HCT116 (cell line): ENCODE data around the gene COX6B2. TPM values are rescaled to one million over a fixed set of nuclear protein-coding genes. Genes with fewer than 3 reads are reported as not detected.
A peak's percentile ranks its signal among the peaks of the same experiment; 100 is the strongest.

ENCODE experiments used
- ATAC-seq: fragments of 200-7000 bp; cut with Tn5 transposase; 2 replicates; pipeline ENCODE4 v1.9.1; 2020; ENCODE audit warnings: mild to moderate bottlenecking, moderate library complexity
- Bru-seq: library from RNA; stranded (reverse); fragments of 400-500 nt; gene quantifications from one replicate; lab custom pipeline; 2021; lab: Mats Ljungman, UMichigan
- BruChase-seq, 2 experiments: library from RNA; stranded (reverse); fragments of 400-500 nt; gene quantifications; one replicate each; lab custom pipeline; 2021; lab: Mats Ljungman, UMichigan
- BruUV-seq: library from RNA; stranded (reverse); fragments of 400-500 nt; replicated peaks from 2 replicates; lab custom pipeline; 2021; lab: Mats Ljungman, UMichigan
- CTCF ChIA-PET: fragments of 300-600 bp; sonication (Branson Sonifier 250); formaldehyde crosslinking; loops from one replicate; lab custom pipeline; 2021; ENCODE audit warnings: antibody characterized with exemption; lab: Charles Lee
- POLR2A ChIA-PET: fragments of 300-600, 350-600 bp; sonication (Branson Sonifier 250); formaldehyde crosslinking; loops from one replicate; lab custom pipeline; 2021; ENCODE audit warnings: antibody characterized with exemption; lab: Charles Lee
- RAD21 ChIA-PET, 2 experiments: fragments of 300-600 bp; sonication (Branson Sonifier 250); formaldehyde crosslinking; loops; one replicate each; lab custom pipeline; 2023; ENCODE audit warnings: low total read pairs in 2 of 2; ENCODE audit not compliant: uncharacterized antibody in 2 of 2, unreplicated experiment in 2 of 2, low non-redundant PET in 1 of 2; lab: Charles Lee
- DNase-seq: peaks from one replicate; pipeline ENCODE4 v3.0.0-alpha.2; 2010; ENCODE audit warnings: low read depth, low spot score
- H2AFZ ChIP-seq: fragments of 200-600 bp; shearing (Covaris generic), sonication (generic); 2 replicates; pipeline ENCODE4 v1.6.1; 2017; ENCODE audit warnings: low read depth, mixed run types, mixed read lengths, antibody characterized with exemption, low read length; ENCODE audit not compliant: poor library complexity, severe bottlenecking
- H3K27ac ChIP-seq: 2 replicates; pipeline ENCODE4 v1.5.1; 2012; ENCODE audit warnings: low read depth, low read length
- H3K27me3 ChIP-seq: fragments of 200-600 bp; sonication (generic); 2 replicates; pipeline ENCODE4 v1.6.1; 2016; ENCODE audit warnings: mixed run types, low read length, mixed read lengths; ENCODE audit not compliant: insufficient read depth
- H3K36me3 ChIP-seq, 2 experiments: fragments of 200-500 bp in 1 of 2; fragments of 200-600 bp in 1 of 2; sonication (Bioruptor generic) in 1 of 2; sonication (generic) in 1 of 2; 2 replicates each; pipeline versions ENCODE4 v1.5.1 to v1.6.1; 2014 to 2016; ENCODE audit warnings: low read length in 2 of 2, inconsistent platforms in 1 of 2, mixed read lengths in 1 of 2, mixed run types in 1 of 2; ENCODE audit not compliant: insufficient read depth in 2 of 2, control insufficient read depth in 1 of 2
- H3K4me1 ChIP-seq, 2 experiments: fragments of 200-600 bp in 1 of 2; sonication (generic) in 1 of 2; 2 replicates each; pipeline versions ENCODE4 v1.5.1 to v1.6.1; 2012 to 2017; ENCODE audit warnings: low read length in 2 of 2, inconsistent platforms in 1 of 2, mild to moderate bottlenecking in 1 of 2, mixed read lengths in 1 of 2, mixed run types in 1 of 2, moderate library complexity in 1 of 2; ENCODE audit not compliant: insufficient read depth in 2 of 2, control insufficient read depth in 1 of 2
- H3K4me2 ChIP-seq: fragments of 200-600 bp; sonication (generic); 2 replicates; pipeline ENCODE4 v1.6.1; 2017; ENCODE audit warnings: mixed run types, low read length, mixed read lengths
- H3K4me3 ChIP-seq, 2 experiments: fragments of 200-600 bp in 1 of 2; sonication (generic) in 1 of 2; replicated peaks in 1 of 2; 2 replicates each; pipeline ENCODE4 v1.5.1; 2011 to 2016; ENCODE audit warnings: low read length in 2 of 2, control low read depth in 1 of 2, low read depth in 1 of 2, mild to moderate bottlenecking in 1 of 2, mixed read lengths in 1 of 2, mixed run types in 1 of 2
- H3K79me2 ChIP-seq: fragments of 200-600 bp; sonication (generic); 2 replicates; pipeline ENCODE4 v1.6.1; 2017; ENCODE audit warnings: mild to moderate bottlenecking, mixed run types, low read length, moderate library complexity, mixed read lengths; ENCODE audit not compliant: insufficient read depth
- H3K9ac ChIP-seq: fragments of 200-600 bp; sonication (generic); 2 replicates; pipeline ENCODE4 v1.6.1; 2016; ENCODE audit warnings: low read length, mixed read lengths
- H3K9me2 ChIP-seq: fragments of 200-600 bp; sonication (generic), shearing (Covaris generic); 2 replicates; pipeline ENCODE4 v1.6.1; 2017; ENCODE audit warnings: mixed run types, mild to moderate bottlenecking, moderate library complexity; ENCODE audit not compliant: insufficient read depth
- H3K9me3 ChIP-seq, 2 experiments: fragments of 200-500 bp in 1 of 2; fragments of 200-600 bp in 1 of 2; sonication (Bioruptor generic) in 1 of 2; sonication (generic) in 1 of 2; 2 replicates each; pipeline ENCODE4 v1.6.1; 2014 to 2017; ENCODE audit warnings: low read length in 2 of 2, mixed read lengths in 2 of 2, inconsistent platforms in 1 of 2, low read depth in 1 of 2, mild to moderate bottlenecking in 1 of 2, mixed run types in 1 of 2, moderate library complexity in 1 of 2; ENCODE audit not compliant: control insufficient read depth in 1 of 2, insufficient read depth in 1 of 2
- H4K20me1 ChIP-seq: fragments of 200-600 bp; sonication (generic), shearing (Covaris generic); 2 replicates; pipeline ENCODE4 v1.6.1; 2017; ENCODE audit warnings: mixed run types, mild to moderate bottlenecking, moderate library complexity; ENCODE audit not compliant: insufficient read depth
- CBX3 ChIP-seq: IDR thresholded peaks from 2 replicates; pipeline ENCODE4 v1.6.1; 2012; ENCODE audit warnings: low read depth
- CEBPB ChIP-seq: IDR thresholded peaks from 2 replicates; pipeline ENCODE4 v1.6.1; 2012; ENCODE audit warnings: low read depth
- CTCF ChIP-seq, 3 experiments: fragments of 200-600 bp in 1 of 3; sonication (generic) in 1 of 3; IDR thresholded peaks in 2 of 3; conservative IDR thresholded peaks in 1 of 3; 2 replicates each; pipeline ENCODE4 v1.5.1; 2012 to 2017; ENCODE audit warnings: low read depth in 2 of 3, low read length in 2 of 3, antibody characterized with exemption in 1 of 3, borderline replicate concordance in 1 of 3, control low read depth in 1 of 3, mild to moderate bottlenecking in 1 of 3, mixed read lengths in 1 of 3, mixed run types in 1 of 3, moderate library complexity in 1 of 3; ENCODE audit not compliant: insufficient read depth in 1 of 3
- ELF1 ChIP-seq: IDR thresholded peaks from 2 replicates; pipeline ENCODE4 v1.6.1; 2012; ENCODE audit warnings: low read depth, borderline replicate concordance
- EZH2 ChIP-seq: fragments of 200-600 bp; sonication (generic); IDR thresholded peaks from 2 replicates; pipeline ENCODE4 v1.6.1; 2017; ENCODE audit warnings: antibody characterized with exemption, mixed run types
- EZH2phosphoT487 ChIP-seq: fragments of 200-600 bp; IDR thresholded peaks from 2 replicates; pipeline ENCODE4 v1.6.1; 2018; ENCODE audit warnings: antibody characterized with exemption, borderline replicate concordance
- FOSL1 ChIP-seq: IDR thresholded peaks from 2 replicates; pipeline ENCODE4 v1.6.1; 2012; ENCODE audit warnings: low read depth
- JUND ChIP-seq: IDR thresholded peaks from 2 replicates; pipeline ENCODE4 v1.6.1; 2012
- MAX ChIP-seq: IDR thresholded peaks from 2 replicates; pipeline ENCODE4 v1.6.1; 2012
- POLR2A ChIP-seq: IDR thresholded peaks from 2 replicates; pipeline ENCODE4 v1.7.0; 2011; ENCODE audit warnings: borderline replicate concordance; ENCODE audit not compliant: insufficient read depth, insufficient read length; ENCODE audit errors: extremely low read depth
- RAD21 ChIP-seq: IDR thresholded peaks from 2 replicates; pipeline ENCODE4 v1.6.1; 2012; ENCODE audit warnings: low read depth, mild to moderate bottlenecking
- SIN3A ChIP-seq: IDR thresholded peaks from 2 replicates; pipeline ENCODE4 v1.6.1; 2012; ENCODE audit warnings: low read depth
- SP1 ChIP-seq: IDR thresholded peaks from 2 replicates; pipeline ENCODE4 v1.6.1; 2012; ENCODE audit warnings: low read depth
- SRF ChIP-seq: IDR thresholded peaks from 2 replicates; pipeline ENCODE4 v1.6.1; 2012; ENCODE audit warnings: low read depth
- ZFX ChIP-seq: fragments of 450-650 bp; IDR thresholded peaks from 2 replicates; pipeline ENCODE4 v1.6.1; 2017
- ZNF274 ChIP-seq: fragments of 200-500 bp; sonication (Bioruptor generic); IDR thresholded peaks from 2 replicates; pipeline ENCODE4 v1.6.1; 2014; ENCODE audit warnings: mild to moderate bottlenecking, low read depth, low read length, inconsistent platforms
- intact Hi-C: fragments of 100-400 bp; cut with micrococcal nuclease; formaldehyde crosslinking; loops from 2 replicates; pipeline ENCODE4 v1.10.0; 2022
- long read RNA-seq: library from polyadenylated mRNA; unstranded; transcript quantifications from one replicate; pipeline ENCODE4 v2.0.0, GENCODE V29; 2021; ENCODE audit not compliant: unreplicated experiment
- polyA plus RNA-seq: library from polyadenylated mRNA; unstranded; fragments of >200 nt; gene quantifications from 2 replicates; pipeline ENCODE4 v1.2.1, GENCODE V29; 2012; ENCODE audit warnings: missing spikeins
- total RNA-seq: library from RNA; stranded (reverse); gene quantifications from one replicate; pipeline ENCODE4 v1.2.1, GENCODE V29; 2021; ENCODE audit not compliant: unreplicated experiment

Gene COX6B2
- total RNA-seq: 2.4 TPM
- 2.7 and 3.0 TPM in 2 replicates for polyA plus RNA-seq
- Bru-seq, nascent RNA: percentile 29 among the genes with signal in this experiment
- percentile 26 among the genes with signal in this experiment for BruChase-seq, experiment 1, labeled RNA remaining after a 6-hour chase
- percentile 40 among the genes with signal in this experiment for BruChase-seq, experiment 2, labeled RNA remaining after a 2-hour chase
- long read RNA-seq, partial matches to known transcripts: 0 of 1 reads
- long read RNA-seq, other reads (novel, unspliced or antisense): 1 of 1 reads

- DNase-seq: no peak
- ChIA-PET CTCF (no interaction called here), POLR2A (no interaction called here), RAD21 (no interaction called here)
- Histone ChIP-seq H3K36me3 (no peaks in the 10 kb centered on the region), H3K9me3 (no peaks in the 10 kb centered on the region), H3K9me2 (no peaks in the 10 kb centered on the region), H3K27me3 (no peaks in the 10 kb centered on the region), H3K79me2 (no peaks in the 10 kb centered on the region), H3K9ac (peak within 1 kb of the TSS; percentile 59), H3K4me3 (peak within 1 kb of the TSS; percentile 46 to 61), H3K4me1 (peaks cover 2 to 42% of the 10 kb centered on the region in 2 experiments; a peak in 3 of 4 replicates), H3K27ac (peak within 1 kb of the TSS; percentile 36; the same call in 1 of the 2 replicates), H3K4me2 (peak within 1 kb of the TSS; percentile 92), H4K20me1 (no peaks in the 10 kb centered on the region), H2AFZ (peak within 1 kb of the TSS; percentile 61)
- ATAC-seq: 0 out of 2 replicates have a peak, but pooled peaks have one; percentile 6
- TF ChIP-seq SP1: no peak
- no peak for TF ChIP-seq POLR2A
- no peak for TF ChIP-seq ELF1
- BruUV-seq: no TSS peak
- intact Hi-C loops: no loop called here
Observed at GRCh38 chr19:55354698-55355212, at the start of gene COX6B2. Gene COX6B2 (minus strand): TSS chr19:55354719. CDS start chr19:55354521, 198 bp downstream.

- no peak for DNase-seq
- H3K27ac ChIP-seq: peak overlapping the region; percentile 26; the same call in 1 of the 2 replicates
- no peaks in the 10 kb centered on the region for H3K9me2 ChIP-seq
- ChIA-PET RAD21 (no interaction called here), POLR2A (interaction anchor here (0.8 to 1.5 kb wide), 2 partner anchors 9 to 12 kb away, joined by 3 to 5 read pairs; no protein-coding TSS in a partner anchor), CTCF (no interaction called here)
- H3K36me3 ChIP-seq: peaks cover 41 to 54% of the 10 kb centered on the region in 2 experiments
- H3K4me3 ChIP-seq: no peak overlapping the region
- ATAC-seq: no peak
- no peak overlapping the region for H3K9ac ChIP-seq
- no peak overlapping the region for H3K4me2 ChIP-seq
- peaks cover 54% of the 10 kb centered on the region for H3K79me2 ChIP-seq
- no peaks in the 10 kb centered on the region for H3K9me3 ChIP-seq
- H3K4me1 ChIP-seq: peaks cover 7 to 15% of the 10 kb centered on the region in 2 experiments
- H3K27me3 ChIP-seq: no peaks in the 10 kb centered on the region
- intact Hi-C loops: no loop called here
- no peak overlapping the region for H2AFZ ChIP-seq
- H4K20me1 ChIP-seq: peaks cover 23% of the 10 kb centered on the region; the same call in 1 of the 2 replicates
- no TSS peak for BruUV-seq
- TF ChIP-seq EZH2phosphoT487 (no peak), FOSL1 (no peak), SP1 (no peak), POLR2A (no peak), ZNF274 (no peak), ELF1 (no peak), CEBPB (no peak), CTCF (IDR thresholded peaks at IDR 0.05 in 2 of 3, conservative IDR thresholded peaks at IDR 0.05 in 1 of 3; ENCODE audit: borderline replicate concordance in 1 of 3, insufficient read depth in 1 of 3, low read depth in 2 of 3, low read length in 2 of 3) (no peak), MAX (no peak), CBX3 (no peak), ZFX (no peak), EZH2 (no peak), SRF (no peak), RAD21 (no peak), JUND (no peak), SIN3A (no peak)
Observed at GRCh38 chr19:55402509-55402908, 48.0 kb upstream of the COX6B2 start.
